GM19395 (cell line): Measurements from ENCODE around the gene NOP53.
"Not testable (repeated sequence)": the region's sequence is repeated elsewhere in the genome, so short reads cannot be mapped to it uniquely, and the experiment has no call there.

Experiments
- ATAC-seq: cut with Tn5 transposase; IDR thresholded peaks from one replicate; pipeline ENCODE4 v1.9.1; 2021; ENCODE audit warnings: mild to moderate bottlenecking, moderate library complexity; ENCODE audit not compliant: unreplicated experiment

The NOP53 gene

DNA sequence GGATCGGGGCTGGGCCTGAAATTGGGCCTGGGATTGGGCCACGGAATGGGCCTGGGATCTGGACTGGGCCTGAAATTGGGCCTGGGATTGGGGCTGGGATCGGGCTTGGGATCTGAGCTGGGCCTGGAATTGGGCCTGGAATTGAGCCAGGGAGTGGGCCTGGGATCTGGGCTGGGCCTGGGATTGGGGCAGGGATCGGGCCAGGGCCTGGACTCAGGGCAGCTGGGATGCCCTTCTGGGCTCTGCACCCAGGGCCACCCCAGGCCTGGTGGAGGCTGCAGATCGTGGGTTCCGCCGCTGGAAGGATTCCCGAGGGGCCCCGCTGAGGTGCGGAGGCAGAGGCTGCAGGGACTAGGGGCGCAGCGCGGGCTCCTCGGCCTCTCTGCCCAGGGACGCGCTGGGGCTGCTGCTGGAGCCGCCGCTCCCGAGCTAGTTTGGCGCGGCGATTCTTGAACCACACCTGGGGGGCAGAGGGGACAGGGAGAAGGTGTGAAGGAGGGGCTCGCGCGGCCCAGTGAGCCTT, 57.2 kb downstream of the NOP53 start:
- ATAC-seq = no peak

DNA sequence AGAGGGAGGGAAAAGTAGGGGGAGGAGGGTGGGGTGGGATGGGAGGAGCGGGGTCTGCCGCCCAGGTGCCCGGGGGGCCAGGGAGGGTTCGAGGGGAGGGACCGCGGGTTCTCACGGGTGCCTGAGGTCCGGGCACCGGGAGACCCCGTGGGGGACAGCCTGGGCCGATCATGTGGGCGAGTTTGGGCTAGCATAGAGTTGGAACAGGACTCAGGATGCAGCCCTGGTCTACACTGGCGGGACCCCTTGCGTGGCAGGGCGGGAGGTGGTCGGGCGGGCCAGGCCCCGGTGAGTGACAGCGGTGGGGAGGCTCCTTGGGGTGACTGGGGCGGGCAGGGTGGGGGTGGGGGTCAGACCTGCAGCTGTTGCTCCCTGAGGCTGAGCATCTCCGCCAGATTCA, 57.8 kb downstream of the NOP53 start:
- not testable (repeated sequence) for ATAC-seq

DNA sequence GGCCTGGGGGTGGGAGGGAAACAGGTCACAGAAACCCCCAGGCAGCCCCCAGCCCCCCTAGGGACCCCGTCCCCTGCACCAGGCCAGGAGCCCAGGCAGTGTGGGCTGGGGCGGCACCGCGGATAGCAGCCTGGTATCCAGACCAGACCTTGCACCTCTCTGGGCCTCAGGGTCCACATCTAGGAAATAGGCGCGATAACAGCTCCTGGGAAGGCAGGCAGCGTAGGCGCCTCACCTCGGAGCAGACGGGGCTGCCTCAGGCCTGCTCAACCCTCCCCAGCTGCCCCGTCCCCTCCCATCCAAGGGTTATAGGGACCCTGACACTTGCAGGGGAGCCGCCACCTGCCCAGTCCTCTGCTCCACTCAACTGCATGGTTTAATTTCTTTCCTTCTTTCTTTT, 58.3 kb downstream of the NOP53 start:
- not testable (repeated sequence) for ATAC-seq

DNA sequence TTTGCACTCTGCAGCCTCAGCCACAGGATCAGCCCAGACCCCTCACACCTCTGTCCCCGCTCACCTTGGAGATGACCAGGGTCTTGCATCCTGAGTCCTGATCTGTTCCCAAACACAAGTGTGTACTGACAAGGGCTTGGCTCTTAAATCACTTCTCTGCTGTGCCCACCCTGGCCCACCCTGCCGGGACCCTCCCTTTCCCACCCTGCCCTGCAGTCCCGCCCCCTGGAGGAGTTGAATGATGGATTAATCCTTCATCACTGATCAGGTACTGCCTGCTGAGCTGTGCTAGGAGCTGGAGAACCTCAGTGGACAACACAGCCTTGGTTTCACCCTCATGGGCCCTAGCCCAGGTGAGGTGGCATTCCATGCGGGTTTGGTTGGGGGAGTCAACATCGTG, 59.1 kb downstream of the NOP53 start, which contains the start of gene TPRX1:
TPRX1 (minus strand) TSS at position 101 of the 400 bp plus-strand sequence; CDS start at position 89, 12 bp downstream.
- not testable (repeated sequence) for ATAC-seq

DNA sequence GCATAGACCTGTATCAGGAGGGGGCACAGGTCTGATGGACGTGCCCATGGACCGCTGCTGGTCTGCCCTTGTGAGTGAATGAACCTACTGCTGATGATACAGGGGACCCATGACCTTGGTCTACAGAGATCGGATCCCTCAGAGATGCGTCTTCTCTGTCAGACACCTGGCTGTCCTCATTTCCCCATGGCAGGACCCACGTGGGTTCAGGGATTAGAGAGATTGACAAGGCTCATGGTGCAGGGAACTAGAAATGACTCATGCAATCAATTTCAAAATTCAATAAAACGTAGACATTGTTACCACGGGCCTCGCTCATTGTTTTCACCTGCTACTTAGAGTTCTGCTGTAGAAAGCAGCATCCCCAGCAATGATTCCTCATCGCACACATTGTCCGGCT, 60.0 kb downstream of the NOP53 start:
- ATAC-seq = no peak

DNA sequence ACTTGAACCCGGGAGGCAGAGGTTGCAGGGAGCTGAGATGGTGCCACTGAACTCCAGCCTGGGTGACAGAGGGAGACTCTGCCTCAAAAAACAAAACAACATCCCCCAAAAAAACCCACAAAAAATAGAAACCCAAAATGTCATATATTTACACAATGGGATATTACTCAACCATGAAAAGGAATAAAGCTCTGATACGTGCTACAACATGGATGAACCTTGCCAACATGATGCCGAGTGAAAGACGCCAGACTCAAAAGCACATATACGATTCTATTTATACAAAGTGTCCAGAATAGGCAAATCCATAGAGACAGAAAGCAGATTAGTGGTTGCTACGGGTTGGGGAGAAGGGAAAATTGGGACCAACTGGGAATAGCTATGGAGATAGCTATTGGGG, 61.1 kb downstream of the NOP53 start:
- no peak for ATAC-seq
